ENCODE data around the gene BUD23. TPM values are rescaled to one million over a fixed set of nuclear protein-coding genes. Genes with fewer than 3 reads are reported as not detected.

The BUD23 gene
- total RNA-seq, 1 donor from 2014 or later, result 5.6 TPM

DNA sequence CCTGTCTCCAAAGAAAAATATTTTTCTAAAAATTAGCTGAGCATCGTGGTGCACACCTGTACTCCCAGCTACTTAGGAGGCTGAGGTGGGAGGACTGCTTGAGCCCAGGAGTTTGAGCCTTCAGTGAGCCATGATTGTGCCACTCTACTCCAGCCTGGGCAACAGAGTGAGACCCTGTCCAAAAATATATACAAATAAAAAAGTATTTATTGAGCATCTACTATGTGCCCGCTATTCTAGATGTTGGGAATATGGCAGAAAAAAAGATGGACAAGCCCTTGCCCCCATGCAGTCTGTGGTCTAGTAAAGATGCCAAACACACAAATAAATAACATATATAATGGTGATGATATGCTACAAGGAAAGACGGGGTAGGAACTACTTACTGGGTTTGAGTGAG lies 40.4 kb downstream of the BUD23 start:
- Histone ChIP-seq H3K27me3 (no peaks in the 10 kb centered on the region), H3K4me1 (peaks cover 1 to 16% of the 10 kb centered on the region in 2 donors), H3K4me3 (no peak overlapping the region), H3K27ac (no peak overlapping the region), H3K36me3 (no peaks in the 10 kb centered on the region), H3K9me3 (no peaks in the 10 kb centered on the region)
- intact Hi-C loops (cut with DNase I), result no loop called here
- DNase-seq (ENCODE audit: low spot score in 2 of 2), result no peak
- TF ChIP-seq, protein P1, sequence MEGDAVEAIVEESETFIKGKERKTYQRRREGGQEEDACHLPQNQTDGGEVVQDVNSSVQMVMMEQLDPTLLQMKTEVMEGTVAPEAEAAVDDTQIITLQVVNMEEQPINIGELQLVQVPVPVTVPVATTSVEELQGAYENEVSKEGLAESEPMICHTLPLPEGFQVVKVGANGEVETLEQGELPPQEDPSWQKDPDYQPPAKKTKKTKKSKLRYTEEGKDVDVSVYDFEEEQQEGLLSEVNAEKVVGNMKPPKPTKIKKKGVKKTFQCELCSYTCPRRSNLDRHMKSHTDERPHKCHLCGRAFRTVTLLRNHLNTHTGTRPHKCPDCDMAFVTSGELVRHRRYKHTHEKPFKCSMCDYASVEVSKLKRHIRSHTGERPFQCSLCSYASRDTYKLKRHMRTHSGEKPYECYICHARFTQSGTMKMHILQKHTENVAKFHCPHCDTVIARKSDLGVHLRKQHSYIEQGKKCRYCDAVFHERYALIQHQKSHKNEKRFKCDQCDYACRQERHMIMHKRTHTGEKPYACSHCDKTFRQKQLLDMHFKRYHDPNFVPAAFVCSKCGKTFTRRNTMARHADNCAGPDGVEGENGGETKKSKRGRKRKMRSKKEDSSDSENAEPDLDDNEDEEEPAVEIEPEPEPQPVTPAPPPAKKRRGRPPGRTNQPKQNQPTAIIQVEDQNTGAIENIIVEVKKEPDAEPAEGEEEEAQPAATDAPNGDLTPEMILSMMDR (IDR thresholded peaks at IDR 0.05), result no peak

DNA sequence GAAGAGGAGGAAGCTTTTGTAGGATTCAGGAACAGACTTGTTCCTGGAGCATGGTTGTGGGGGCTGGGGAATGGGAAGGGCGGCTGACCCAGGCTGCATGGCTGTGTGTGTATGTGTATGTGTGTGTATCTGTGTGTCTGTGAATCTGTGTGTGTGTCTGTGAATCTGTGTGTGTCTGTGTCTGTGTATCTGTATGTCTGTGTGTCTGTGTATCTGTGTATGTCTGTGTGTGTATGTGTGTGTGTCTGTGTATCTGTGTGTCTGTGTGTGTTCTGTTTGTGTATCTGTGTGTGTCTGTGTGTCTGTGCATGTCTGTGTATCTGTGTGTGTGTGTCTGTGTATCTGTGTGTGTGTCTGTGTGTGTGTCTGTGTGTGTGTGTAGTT lies 42.7 kb downstream of the BUD23 start:
- Histone ChIP-seq H3K36me3 (no peaks in the 10 kb centered on the region), H3K27ac (no peak overlapping the region), H3K27me3 (no peaks in the 10 kb centered on the region), H3K4me1 (peaks cover 0 to 4% of the 10 kb centered on the region in 2 donors), H3K4me3 (no peak overlapping the region), H3K9me3 (no peaks in the 10 kb centered on the region)
- TF ChIP-seq, protein P1 (IDR thresholded peaks at IDR 0.05), result no peak
- intact Hi-C loops (cut with DNase I), result no loop called here
- DNase-seq (ENCODE audit: low spot score in 2 of 2), result no peak

DNA sequence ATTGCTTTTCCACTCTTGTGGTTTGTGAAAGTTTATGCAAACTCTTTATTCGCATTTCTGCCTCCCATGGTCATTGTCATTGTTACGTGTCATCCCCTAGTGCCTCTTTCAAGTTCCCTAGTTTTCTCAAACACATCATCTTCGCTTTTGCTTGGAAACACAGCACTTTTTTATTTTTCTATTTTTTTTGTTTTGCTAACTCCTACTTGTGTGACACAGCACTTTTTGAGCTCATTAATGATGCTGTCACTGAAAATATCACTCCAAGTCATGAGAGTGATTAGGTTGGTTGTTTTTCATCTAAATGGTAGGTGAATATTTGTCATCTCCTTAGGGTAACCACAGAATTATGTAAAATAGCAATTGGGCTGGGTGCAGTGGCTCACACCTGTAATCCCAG lies 44.6 kb downstream of the BUD23 start:
- TF ChIP-seq, protein P1 (IDR thresholded peaks at IDR 0.05), result no peak
- intact Hi-C loops (cut with DNase I), result no loop called here

DNA sequence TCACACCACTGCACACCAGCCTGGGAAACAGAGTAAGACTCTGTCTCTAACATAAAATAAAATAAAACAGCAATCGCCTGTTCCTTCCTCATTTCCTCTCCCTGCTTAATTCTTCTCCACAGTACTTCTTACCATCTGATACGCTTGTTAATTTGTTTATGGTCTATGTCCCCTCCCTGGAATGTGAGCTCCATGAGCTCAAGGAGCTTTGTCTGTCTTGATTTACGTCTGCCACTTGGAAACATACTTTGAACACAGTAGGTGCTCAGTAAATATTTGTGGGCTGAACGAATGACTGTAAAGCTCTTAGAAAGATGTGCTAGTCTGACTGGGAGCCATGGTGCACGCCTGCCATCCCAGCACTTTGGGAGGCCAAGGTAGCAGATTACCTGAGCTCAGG lies 45.2 kb downstream of the BUD23 start:
- Histone ChIP-seq H3K27me3 (no peaks in the 10 kb centered on the region), H3K4me1 (no peaks in the 10 kb centered on the region), H3K36me3 (no peaks in the 10 kb centered on the region), H3K9me3 (no peaks in the 10 kb centered on the region), H3K27ac (no peak overlapping the region), H3K4me3 (no peak overlapping the region)
- intact Hi-C loops (cut with DNase I), result no loop called here
- TF ChIP-seq, protein P1 (IDR thresholded peaks at IDR 0.05), result no peak
- DNase-seq (ENCODE audit: low spot score in 2 of 2), result no peak

More for the DNA sequence above, 44.6 kb downstream of the BUD23 start:
- no peaks in the 10 kb centered on the region for H3K9me3 ChIP-seq
- DNase-seq (ENCODE audit: low spot score in 2 of 2), result no peak
- no peaks in the 10 kb centered on the region for H3K27me3 ChIP-seq
- H3K4me1 ChIP-seq, result no peaks in the 10 kb centered on the region
- no peaks in the 10 kb centered on the region for H3K36me3 ChIP-seq
- H3K4me3 ChIP-seq, result no peak overlapping the region
- H3K27ac ChIP-seq, result no peak overlapping the region

DNA sequence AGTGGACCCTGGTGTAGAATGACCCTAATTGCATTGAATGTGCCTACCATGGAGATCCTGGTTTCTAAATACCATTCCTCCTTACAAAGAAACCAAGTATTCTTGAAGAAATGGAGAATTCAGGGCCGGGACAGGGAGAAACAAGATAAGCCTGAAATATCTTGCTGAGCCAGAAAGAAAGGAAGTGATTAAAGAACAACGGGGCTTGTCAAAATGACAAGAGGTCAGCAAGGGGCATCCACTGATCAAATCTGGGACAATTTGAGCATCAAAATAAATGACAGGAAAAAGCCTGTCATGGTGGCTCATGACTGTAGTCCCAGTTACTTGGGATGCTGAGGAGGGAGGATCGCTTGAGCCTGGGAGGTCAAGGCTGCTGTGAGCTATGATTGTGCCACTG lies 47.1 kb downstream of the BUD23 start:
- H3K4me1 ChIP-seq, result peaks cover 0 to 3% of the 10 kb centered on the region in 2 donors
- no peak overlapping the region for H3K4me3 ChIP-seq
- H3K36me3 ChIP-seq, result no peaks in the 10 kb centered on the region
- H3K27ac ChIP-seq, result no peak overlapping the region
- TF ChIP-seq, protein P1 (IDR thresholded peaks at IDR 0.05), result no peak
- intact Hi-C loops (cut with DNase I), result no loop called here
- no peak for DNase-seq (ENCODE audit: low spot score in 2 of 2)
- no peaks in the 10 kb centered on the region for H3K27me3 ChIP-seq
- no peaks in the 10 kb centered on the region for H3K9me3 ChIP-seq

DNA sequence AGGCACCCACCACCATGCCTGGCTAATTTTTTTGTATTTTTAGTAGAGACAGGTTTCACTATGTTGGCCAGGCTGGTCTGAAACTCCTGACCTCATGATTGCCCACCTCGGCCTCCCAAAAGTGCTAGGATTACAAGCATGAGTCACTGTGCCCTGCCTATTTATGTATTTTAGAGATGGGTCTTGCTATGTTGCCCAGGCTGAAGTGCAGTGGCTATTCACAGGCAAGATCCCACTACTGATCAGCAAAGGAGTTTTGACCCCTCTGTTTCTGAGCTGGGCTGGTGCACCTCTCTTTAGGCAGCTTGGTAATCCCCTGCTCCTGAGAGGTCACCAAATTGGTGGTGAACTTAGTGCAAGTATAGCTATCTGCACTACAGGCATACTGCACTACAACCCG lies 49.0 kb downstream of the BUD23 start:
- Histone ChIP-seq H3K36me3 (peaks cover 6 to 11% of the 10 kb centered on the region in 2 donors), H3K9me3 (no peaks in the 10 kb centered on the region), H3K27ac (no peak overlapping the region), H3K27me3 (no peaks in the 10 kb centered on the region), H3K4me1 (peaks cover under 1 to 4% of the 10 kb centered on the region in 2 donors), H3K4me3 (no peak overlapping the region)
- no peak for DNase-seq (ENCODE audit: low spot score in 2 of 2)
- TF ChIP-seq, protein P1 (IDR thresholded peaks at IDR 0.05), result no peak
- intact Hi-C loops (cut with DNase I), result no loop called here

Data from ascending aorta (tissue), 2 donors.